A549 (cell line): ENCODE results near the gene MRPL51. TPM values are rescaled to one million over a fixed set of nuclear protein-coding genes. Genes with fewer than 3 reads are reported as not detected.

ENCODE experiments used
- ATAC-seq, 2 experiments: fragments of 200-7000 bp in 1 of 2; fragments of >200 bp in 1 of 2; cut with Nextera tagmentation in 1 of 2; cut with Tn5 transposase in 1 of 2; 3 replicates each; pipeline versions ENCODE4 v1.8.0 to v1.9.1; 2018 to 2020; ENCODE audit warnings: mild to moderate bottlenecking in 1 of 2, moderate library complexity in 1 of 2
- CTCF ChIA-PET: fragments of 300-600 bp; sonication (Branson Sonifier 250); formaldehyde crosslinking; extraction: SDS; loops from one replicate; lab custom pipeline; 2021; ENCODE audit warnings: antibody characterized with exemption, inconsistent platforms; lab: Yijun Ruan, JAX
- POLR2A ChIA-PET: fragments of 350-600 bp; formaldehyde crosslinking; extraction: SDS; loops from one replicate; lab custom pipeline; 2021; ENCODE audit warnings: antibody characterized with exemption, inconsistent platforms; lab: Yijun Ruan, JAX
- DNase-seq, 2 experiments: peaks; one replicate each; pipeline versions ENCODE4 v3.0.0 to v3.0.0-alpha.2; 2011 to 2016; ENCODE audit warnings: low read depth in 1 of 2, low spot score in 1 of 2
- FAIRE-seq: peaks from 2 replicates; lab custom pipeline; 2011; peaks lifted over from hg19 to GRCh38; lab: Jason Lieb, UNC
- H3K27ac ChIP-seq, 2 experiments: fragments of >200 bp; sonication (Bioruptor Twin); formaldehyde crosslinking; 3 replicates each; pipeline ENCODE4 v1.5.1; 2016 to 2017
- H3K4me1 ChIP-seq: fragments of >200 bp; sonication (Bioruptor Twin); formaldehyde crosslinking; 3 replicates; pipeline ENCODE4 v1.6.1; 2016
- H3K4me2 ChIP-seq: fragments of >200 bp; sonication (Bioruptor Twin); formaldehyde crosslinking; 3 replicates; pipeline ENCODE4 v1.6.1; 2016
- H3K4me3 ChIP-seq: fragments of >200 bp; sonication (Bioruptor Twin); formaldehyde crosslinking; 3 replicates; pipeline ENCODE4 v1.5.1; 2016
- H3K9me3 ChIP-seq: fragments of >200 bp; sonication (Bioruptor Twin); formaldehyde crosslinking; 3 replicates; pipeline ENCODE4 v1.6.1; 2016
- ATOH8 ChIP-seq: fragments of 250-450 bp; sonication (Bioruptor Pico); IDR thresholded peaks from 2 replicates; pipeline ENCODE4 v1.5.0; 2020; ENCODE audit warnings: low read depth, mild to moderate bottlenecking, moderate library complexity
- CBX2 ChIP-seq: fragments of 200-600 bp; sonication (generic); IDR thresholded peaks from 2 replicates; pipeline ENCODE4 v1.6.1; 2016; ENCODE audit warnings: low read depth, mild to moderate bottlenecking, borderline replicate concordance
- CEBPB ChIP-seq, 2 experiments: fragments of >200 bp in 1 of 2; sonication (Bioruptor Twin) in 1 of 2; formaldehyde crosslinking in 1 of 2; IDR thresholded peaks; 2 replicates each; pipeline ENCODE4 v1.6.1; 2012 to 2016
- E2F6 ChIP-seq: IDR thresholded peaks from 2 replicates; pipeline ENCODE4 v1.6.1; 2012; ENCODE audit warnings: low read depth, borderline replicate concordance
- EHF ChIP-seq: fragments of 250-450 bp; sonication (Bioruptor Pico); IDR thresholded peaks from 2 replicates; pipeline ENCODE4 v1.5.0; 2020; ENCODE audit warnings: mild to moderate bottlenecking
- EHMT2 ChIP-seq: fragments of 200-600 bp; sonication (generic); IDR thresholded peaks from 2 replicates; pipeline ENCODE4 v1.6.1; 2016; ENCODE audit warnings: antibody characterized with exemption, low read depth, mild to moderate bottlenecking, moderate library complexity
- ELK1 ChIP-seq: fragments of 150-350 bp; IDR thresholded peaks from 2 replicates; pipeline ENCODE4 v1.6.1; 2014; ENCODE audit warnings: low read depth, mild to moderate bottlenecking, low read length
- ESRRA ChIP-seq: fragments of 150-350 bp; IDR thresholded peaks from 2 replicates; pipeline ENCODE4 v1.6.1; 2014; ENCODE audit warnings: mild to moderate bottlenecking, low read length, borderline replicate concordance
- FOSB ChIP-seq: fragments of 250-450 bp; sonication (Bioruptor Pico); IDR thresholded peaks from 2 replicates; pipeline ENCODE4 v1.5.0; 2020; ENCODE audit warnings: mild to moderate bottlenecking, moderate library complexity
- HES2 ChIP-seq: fragments of >200 bp; sonication (Bioruptor Twin); formaldehyde crosslinking; IDR thresholded peaks from 2 replicates; pipeline ENCODE4 v1.6.1; 2016
- HMGXB4 ChIP-seq: fragments of 250-450 bp; sonication (Bioruptor Pico); IDR thresholded peaks from 2 replicates; pipeline ENCODE4 v1.5.0; 2021; ENCODE audit warnings: mild to moderate bottlenecking, moderate library complexity, borderline replicate concordance
- HOXA7 ChIP-seq: fragments of 250-450 bp; sonication (Bioruptor Pico); IDR thresholded peaks from 2 replicates; pipeline ENCODE4 v1.5.0; 2020; ENCODE audit warnings: mild to moderate bottlenecking, moderate library complexity
- HOXB13 ChIP-seq: fragments of 250-450 bp; sonication (Bioruptor Pico); IDR thresholded peaks from 2 replicates; pipeline ENCODE4 v1.5.0; 2020; ENCODE audit warnings: low read depth, mild to moderate bottlenecking, moderate library complexity
- HOXB5 ChIP-seq: fragments of 250-450 bp; sonication (Bioruptor Pico); IDR thresholded peaks from 2 replicates; pipeline ENCODE4 v1.5.0; 2020; ENCODE audit warnings: mild to moderate bottlenecking, moderate library complexity
- JUN ChIP-seq, 2 experiments: fragments of >200 bp; sonication (Bioruptor Twin); formaldehyde crosslinking; IDR thresholded peaks; 2 replicates in 1 of 2; 3 replicates in 1 of 2; pipeline ENCODE4 v1.6.1; 2016 to 2017
- KDM5A ChIP-seq: fragments of 200-600 bp; sonication (generic); IDR thresholded peaks from 2 replicates; pipeline ENCODE4 v1.6.1; 2016; ENCODE audit warnings: antibody characterized with exemption, mild to moderate bottlenecking
- MAX ChIP-seq: IDR thresholded peaks from 2 replicates; pipeline ENCODE4 v1.6.1; 2012
- MYC ChIP-seq: IDR thresholded peaks from 2 replicates; pipeline ENCODE4 v1.6.1; 2012; ENCODE audit warnings: mild to moderate bottlenecking, inconsistent platforms, low read length, improper control_type of control experiment, borderline replicate concordance
- PHF8 ChIP-seq: fragments of 200-600 bp; sonication (generic); IDR thresholded peaks from 2 replicates; pipeline ENCODE4 v1.6.1; 2016; ENCODE audit warnings: low read depth, mild to moderate bottlenecking, antibody characterized with exemption, moderate library complexity, borderline replicate concordance
- RAD21 ChIP-seq, 2 experiments: fragments of >200 bp in 1 of 2; sonication (Bioruptor Twin) in 1 of 2; formaldehyde crosslinking in 1 of 2; IDR thresholded peaks in 1 of 2; conservative IDR thresholded peaks in 1 of 2; 2 replicates in 1 of 2; 3 replicates in 1 of 2; pipeline ENCODE4 v1.6.1; 2012 to 2018; ENCODE audit warnings: inconsistent platforms in 1 of 2
- REST ChIP-seq: fragments of 200-600 bp; sonication (generic); IDR thresholded peaks from 2 replicates; pipeline ENCODE4 v1.6.1; 2016; ENCODE audit warnings: antibody characterized with exemption, mild to moderate bottlenecking, moderate library complexity
- SMC3 ChIP-seq: fragments of >200 bp; sonication (Bioruptor Twin); formaldehyde crosslinking; IDR thresholded peaks from 3 replicates; pipeline ENCODE4 v1.6.1; 2018; ENCODE audit warnings: inconsistent platforms
- SREBF2 ChIP-seq: fragments of 450-650 bp; IDR thresholded peaks from 2 replicates; pipeline ENCODE4 v1.6.1; 2014; ENCODE audit warnings: mild to moderate bottlenecking, moderate library complexity
- TFCP2L1 ChIP-seq: fragments of 250-450 bp; sonication (Bioruptor Pico); IDR thresholded peaks from 2 replicates; pipeline ENCODE4 v1.5.0; 2021; ENCODE audit warnings: mild to moderate bottlenecking
- TP53 ChIP-seq: fragments of 250-450 bp; sonication (Bioruptor Pico); IDR thresholded peaks from 2 replicates; pipeline ENCODE4 v1.5.0; 2021; ENCODE audit warnings: mild to moderate bottlenecking, moderate library complexity
- ZNF302 ChIP-seq: fragments of 250-450 bp; sonication (Bioruptor Pico); IDR thresholded peaks from 2 replicates; pipeline ENCODE4 v1.9.0; 2021; ENCODE audit warnings: inconsistent platforms, mild to moderate bottlenecking, moderate library complexity
- ZSCAN20 ChIP-seq: fragments of 250-450 bp; sonication (Bioruptor Pico); IDR thresholded peaks from 2 replicates; pipeline ENCODE4 v1.8.0; 2022; ENCODE audit warnings: mild to moderate bottlenecking, moderate library complexity
- WGBS: methylation state at CpG from one replicate; pipeline ENCODE4 v1.1.6; 2017; ENCODE audit errors: missing lambda C conversion rate; 5-methylcytosine and 5-hydroxymethylcytosine counted together
- polyA plus RNA-seq, 4 experiments: library from polyadenylated mRNA; depleted of rRNA in 3 of 4; stranded (reverse); fragments of >200 nt; fragmentation: RNase III in 1 of 4; extraction: RNeasy Plus Mini Kit Qiagen cat#74134 plus additional on column Dnase treatment in 1 of 4; gene quantifications; 2 replicates in 3 of 4; 3 replicates in 1 of 4; pipeline ENCODE4 v1.2.3, GENCODE V29; 2011 to 2017

MRPL51 gene
- polyA plus RNA-seq, 2 of the 4 experiments (the other 2 are of a cell fraction), result 272 to 337 TPM

GRCh38 chr12:6466184-6466573, 26.9 kb downstream of the MRPL51 start:
- WGBS, result 89% methylated on average over 5 of the region's 5 CpGs
- DNase-seq, result no peak
- Histone ChIP-seq H3K27ac (peak overlapping the region in 1 of 2 experiments; percentile 9; a peak in 1 of 6 replicates), H3K4me1 (peaks cover 31% of the 10 kb centered on the region), H3K9me3 (no peaks in the 10 kb centered on the region), H3K4me3 (no peak overlapping the region), H3K4me2 (no peak overlapping the region)
- FAIRE-seq, result no peak
- no peak for TF ChIP-seq JUN (IDR thresholded peaks at IDR 0.05)
- TF ChIP-seq ZSCAN20, result no peak
- TF ChIP-seq ZNF302 (CRISPR knock-in tag), result no peak
- TF ChIP-seq EHF (CRISPR knock-in tag), result no peak
- TF ChIP-seq FOSB, result no peak
- no peak for TF ChIP-seq SMC3
- no peak for TF ChIP-seq MYC
- no peak for TF ChIP-seq E2F6
- no peak for TF ChIP-seq TP53 (CRISPR knock-in tag)
- TF ChIP-seq HOXA7 (CRISPR knock-in tag), result no peak
- no peak for TF ChIP-seq KDM5A
- TF ChIP-seq HOXB13 (CRISPR knock-in tag), result no peak
- no peak for TF ChIP-seq ESRRA
- TF ChIP-seq CEBPB (IDR thresholded peaks at IDR 0.05), result no peak
- TF ChIP-seq SREBF2, result no peak
- no peak for TF ChIP-seq TFCP2L1 (CRISPR knock-in tag)
- no peak for TF ChIP-seq PHF8
- no peak for TF ChIP-seq HMGXB4
- ATAC-seq, result no peak
- ChIA-PET CTCF (interaction anchor here (0.6 to 3.8 kb wide), 67 partner anchors 10 to 400 kb away, joined by 3 to 121 read pairs (median 7); partner anchors contain the start of genes CD27, GAPDH, LTBR and MRPL51), POLR2A (interaction anchor here (0.6 to 1.4 kb wide), 6 partner anchors 14 to 140 kb away, joined by 3 to 10 read pairs (median 4); partner anchors contain the start of genes GAPDH, MRPL51 and TAPBPL)

- 42% methylated on average over 6 of the region's 6 CpGs for WGBS
- H3K9me3 ChIP-seq, result no peaks in the 10 kb centered on the region
- no peak overlapping the region for H3K4me2 ChIP-seq
- DNase-seq (peak; percentile 84 to 87), ATAC-seq (peak; percentile 48 to 69; a peak in 4 of 6 replicates), FAIRE-seq (no peak)
- peak overlapping the region in 1 of 2 experiments; percentile 9; a peak in 1 of 6 replicates for H3K27ac ChIP-seq
- POLR2A ChIA-PET, result interaction anchor here (0.6 to 1.4 kb wide), 7 partner anchors 14 to 139 kb away, joined by 3 to 10 read pairs (median 3); partner anchors contain the start of genes GAPDH, MRPL51 and TAPBPL
- CTCF ChIA-PET, result interaction anchor here (0.6 to 3.8 kb wide), 80 partner anchors 9 to 475 kb away, joined by 3 to 121 read pairs (median 6); partner anchors contain the start of genes CD27, GAPDH, LTBR and MRPL51
- H3K4me1 ChIP-seq, result peaks cover 29% of the 10 kb centered on the region
- no peak overlapping the region for H3K4me3 ChIP-seq
- TF ChIP-seq RAD21 (conservative IDR thresholded peaks at IDR 0.05 in 1 of 2, IDR thresholded peaks at IDR 0.05 in 1 of 2), result peak; percentile 95 to 99
- TF ChIP-seq CBX2, result no peak
- no peak for TF ChIP-seq ELK1
- no peak for TF ChIP-seq ATOH8 (CRISPR knock-in tag)
- no peak for TF ChIP-seq REST
- TF ChIP-seq SMC3, result peak; percentile 94
- TF ChIP-seq JUN (IDR thresholded peaks at IDR 0.05), result no peak
- TF ChIP-seq HES2, result no peak
- TF ChIP-seq EHMT2, result no peak
- no peak for TF ChIP-seq HOXB5 (CRISPR knock-in tag)
- TF ChIP-seq KDM5A, result no peak
- TF ChIP-seq MAX, result no peak
Observed at GRCh38 chr12:6465467-6466183, 27.4 kb downstream of the MRPL51 start.
